ACC112 (cell line): ENCODE measurements around the gene KLF7.

Experiments
- H2AFZ ChIP-seq: fragments of 200-600 bp; sonication (generic); one replicate; pipeline ENCODE4 v1.6.0; 2017; ENCODE audit warnings: antibody characterized with exemption, low read length; ENCODE audit not compliant: unreplicated experiment
- H3K27ac ChIP-seq: fragments of 200-600 bp; sonication (generic); 2 replicates; pipeline ENCODE4 v1.5.1; 2014; ENCODE audit warnings: low read depth, mild to moderate bottlenecking, antibody characterized with exemption, low read length, moderate library complexity
- H3K27me3 ChIP-seq: fragments of 200-600 bp; sonication (generic); 2 replicates; pipeline ENCODE4 v1.6.1; 2014; ENCODE audit warnings: mild to moderate bottlenecking, antibody characterized with exemption, low read length, moderate library complexity, mixed read lengths; ENCODE audit not compliant: insufficient read depth
- H3K36me3 ChIP-seq: fragments of 200-600 bp; sonication (generic); 2 replicates; pipeline ENCODE4 v1.6.1; 2016; ENCODE audit warnings: mild to moderate bottlenecking, antibody characterized with exemption, low read length, moderate library complexity, mixed read lengths; ENCODE audit not compliant: insufficient read depth
- H3K4me1 ChIP-seq: fragments of 200-600 bp; sonication (generic); one replicate; pipeline ENCODE4 v1.6.1; 2016; ENCODE audit warnings: low read length, mixed read lengths; ENCODE audit not compliant: insufficient read depth, unreplicated experiment, control insufficient read depth
- H3K4me3 ChIP-seq: fragments of 200-600 bp; sonication (generic); 2 replicates; pipeline ENCODE4 v1.5.1; 2014; ENCODE audit warnings: mild to moderate bottlenecking, low read depth, low read length
- H3K79me2 ChIP-seq: fragments of 200-600 bp; sonication (generic); one replicate; pipeline ENCODE4 v1.6.0; 2016; ENCODE audit warnings: low read length; ENCODE audit not compliant: control insufficient read depth, unreplicated experiment, insufficient read depth

Gene KLF7

GRCh38 chr2:207035875-207036274 is 129.9 kb downstream of the KLF7 start:
- Histone ChIP-seq H3K27me3 (no peaks in the 10 kb centered on the region), H3K27ac (no peak overlapping the region), H3K4me3 (no peak overlapping the region), H3K36me3 (no peaks in the 10 kb centered on the region), H3K79me2 (no peaks in the 10 kb centered on the region), H3K4me1 (peaks cover under 1% of the 10 kb centered on the region), H2AFZ (no peak overlapping the region)

DNA sequence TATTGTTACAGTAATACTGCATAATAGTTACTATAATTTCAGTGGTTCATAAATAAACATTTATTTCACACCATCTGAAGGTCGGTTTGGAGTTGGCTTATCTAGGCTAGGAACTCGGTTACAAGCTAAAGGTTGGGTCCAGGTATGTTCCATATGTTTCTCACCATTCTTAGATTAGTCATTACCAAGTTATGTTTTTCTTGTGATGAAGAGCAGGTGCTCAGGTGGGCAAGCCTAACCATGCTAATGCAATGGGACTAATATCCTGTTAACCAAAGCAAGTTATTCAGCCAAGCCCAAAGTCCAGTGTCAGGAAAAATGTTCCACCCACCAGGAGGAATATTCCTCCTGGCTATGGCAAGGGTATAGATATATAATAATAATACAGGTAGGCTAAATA is 133.3 kb downstream of the KLF7 start:
- Histone ChIP-seq H3K36me3 (no peaks in the 10 kb centered on the region), H2AFZ (no peak overlapping the region), H3K4me3 (no peak overlapping the region), H3K27ac (no peak overlapping the region), H3K27me3 (no peaks in the 10 kb centered on the region), H3K79me2 (no peaks in the 10 kb centered on the region), H3K4me1 (no peaks in the 10 kb centered on the region)
